K562 (cell line): ENCODE measurements around the gene DHRS3. TPM values are rescaled to one million over a fixed set of nuclear protein-coding genes. Genes with fewer than 3 reads are reported as not detected.

Experiments used
- FOS ChIP-seq: IDR thresholded peaks from 3 replicates; pipeline ENCODE4 v1.6.1; 2011; ENCODE audit not compliant: insufficient read length; ENCODE audit errors: extremely low read depth
- FOXK2 ChIP-seq, 2 experiments: fragments of 450-650 bp; IDR thresholded peaks in 1 of 2; conservative IDR thresholded peaks in 1 of 2; 2 replicates each; pipeline ENCODE4 v1.6.1; 2016; ENCODE audit warnings: low read depth in 2 of 2, mild to moderate bottlenecking in 1 of 2
- SMAD4 ChIP-seq: fragments of 250-450 bp; sonication (Bioruptor Pico); conservative IDR thresholded peaks from 2 replicates; pipeline ENCODE4 v1.8.0; 2021; ENCODE audit warnings: inconsistent platforms, mild to moderate bottlenecking, moderate library complexity
- SPI1 ChIP-seq: IDR thresholded peaks from 2 replicates; pipeline ENCODE4 v1.6.1; 2011; ENCODE audit warnings: low read depth, low read length, control low read depth, borderline replicate concordance
- SUPT5H ChIP-seq: fragments of 450-650 bp; IDR thresholded peaks from 2 replicates; pipeline ENCODE4 v1.6.1; 2016
- TSHZ1 ChIP-seq: fragments of 250-450 bp; sonication (Bioruptor Pico); IDR thresholded peaks from 2 replicates; pipeline ENCODE4 v1.4.0; 2020; ENCODE audit warnings: mild to moderate bottlenecking, moderate library complexity
- ZBTB40 ChIP-seq, 2 experiments: fragments of 450-650 bp in 1 of 2; sonication (generic) in 1 of 2; formaldehyde crosslinking in 1 of 2; IDR thresholded peaks; 2 replicates each; pipeline versions ENCODE4 v1.7.1 to v1.9.0; 2016 to 2022; ENCODE audit warnings: inconsistent platforms in 1 of 2, mild to moderate bottlenecking in 1 of 2, missing genetic modification reagents in 1 of 2
- ZFX ChIP-seq: sonication (generic); formaldehyde crosslinking; IDR thresholded peaks from 2 replicates; pipeline ENCODE4 v1.8.0; 2022; ENCODE audit warnings: mild to moderate bottlenecking, missing genetic modification reagents, moderate library complexity
- ZNF146 ChIP-seq: IDR thresholded peaks from one replicate; pipeline ENCODE4 v1.6.1; 2018; ENCODE audit warnings: missing compliant biosample characterization; ENCODE audit not compliant: unreplicated experiment
- ZNF780A ChIP-seq: fragments of 250-450 bp; sonication (Bioruptor Pico); IDR thresholded peaks from 2 replicates; pipeline ENCODE4 v1.5.0; 2021; ENCODE audit warnings: mild to moderate bottlenecking
- polyA plus RNA-seq, 8 experiments: library from polyadenylated mRNA; depleted of rRNA in 4 of 8; stranded (reverse) in 5 of 8; unstranded in 3 of 8; fragments of >200 nt; fragmentation: Nextera tagmentation in 2 of 8; fragmentation: Illumina TruSeq in 1 of 8; extraction: Ambion mirVana in 2 of 8; extraction: Trizol in 1 of 8; gene quantifications; 2 replicates each; pipeline versions ENCODE4 v1.2.1 to v1.2.3, GENCODE V29; 2011 to 2014; ENCODE audit warnings: inconsistent platforms in 1 of 8, missing spikeins in 1 of 8
- total RNA-seq, 7 experiments: library from RNA; depleted of rRNA in 6 of 7; stranded (reverse); fragments of >200 nt in 6 of 7; fragmentation: Illumina TruSeq in 2 of 7; extraction: Trizol in 2 of 7; gene quantifications; 2 replicates each; pipeline versions ENCODE4 v1.2.1 to v1.2.3, GENCODE V29; 2011 to 2021; ENCODE audit warnings: low replicate concordance in 1 of 7
- TF ChIP-seq, protein P1 (sequence below): sonication (generic); formaldehyde crosslinking; IDR thresholded peaks from 2 replicates; pipeline ENCODE4 v1.8.1; 2023; ENCODE audit warnings: mild to moderate bottlenecking, missing genetic modification reagents

The DHRS3 gene
- total and polyA plus RNA-seq, 9 of the 15 experiments (the other 6 are each of a cell fraction or from before 2014, with no cell fraction given): 21.0 to 116 (median 58.7) TPM

DNA sequence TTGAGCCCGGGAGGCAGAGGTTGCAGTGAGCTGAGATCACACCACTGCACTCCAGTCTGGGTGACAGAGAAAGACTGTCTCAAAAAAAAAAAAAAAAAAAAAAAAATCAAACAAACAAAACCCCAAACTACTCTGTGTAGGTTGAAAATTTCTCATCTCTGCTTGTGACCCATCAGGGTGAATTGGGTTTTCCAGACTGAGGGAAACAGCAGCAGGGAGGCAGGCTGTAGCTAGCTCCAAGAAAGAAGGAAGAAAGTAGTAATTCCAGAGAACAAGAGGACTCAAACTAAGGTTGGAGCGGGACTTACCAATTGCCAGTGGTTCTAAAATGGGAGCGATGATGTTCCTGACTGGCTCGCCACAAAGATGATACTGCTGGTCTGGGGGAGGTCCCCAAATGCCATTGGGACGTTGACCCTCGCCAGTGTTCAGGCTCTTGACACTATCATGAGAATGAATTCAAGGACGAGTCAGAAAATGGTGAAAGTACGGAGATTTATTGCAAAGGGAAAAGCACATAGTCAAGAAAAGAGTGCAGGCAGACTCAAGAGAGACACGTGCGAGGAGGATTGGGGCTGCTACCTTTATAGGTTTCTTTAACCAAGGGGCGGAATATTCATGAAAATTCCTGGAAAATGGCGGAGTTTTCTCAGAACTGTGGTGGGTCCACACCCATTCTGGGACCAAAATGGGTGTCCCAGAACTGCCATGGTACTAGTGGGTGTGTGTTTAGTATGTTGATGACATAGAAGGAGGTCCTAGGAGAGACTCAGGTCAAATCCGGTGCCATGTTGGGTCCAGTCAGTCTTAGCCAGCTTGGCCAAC, 39.3 kb upstream of the DHRS3 start (continued):
- TF ChIP-seq TSHZ1 (CRISPR knock-in tag) (no peak), ZFX (CRISPR knock-in tag) (no peak), SUPT5H (peak; percentile 90), SPI1 (no peak), ZBTB40 (IDR thresholded peaks at IDR 0.05) (peak; percentile 62), ZBTB40 (CRISPR knock-in tag; IDR thresholded peaks at IDR 0.05) (no peak), ZNF780A (no peak), FOS (no peak), SMAD4 (CRISPR knock-in tag) (peak; percentile 27; the same call in 1 of the 2 replicates), FOXK2 (conservative IDR thresholded peaks at IDR 0.05 in 1 of 2, IDR thresholded peaks at IDR 0.05 in 1 of 2; ENCODE audit: low read depth in 2 of 2) (peak; percentile 62 to 64; a peak in 2 of 4 replicates), ZNF146 (CRISPR knock-in tag) (peak; percentile 80)
- TF ChIP-seq, protein P1, sequence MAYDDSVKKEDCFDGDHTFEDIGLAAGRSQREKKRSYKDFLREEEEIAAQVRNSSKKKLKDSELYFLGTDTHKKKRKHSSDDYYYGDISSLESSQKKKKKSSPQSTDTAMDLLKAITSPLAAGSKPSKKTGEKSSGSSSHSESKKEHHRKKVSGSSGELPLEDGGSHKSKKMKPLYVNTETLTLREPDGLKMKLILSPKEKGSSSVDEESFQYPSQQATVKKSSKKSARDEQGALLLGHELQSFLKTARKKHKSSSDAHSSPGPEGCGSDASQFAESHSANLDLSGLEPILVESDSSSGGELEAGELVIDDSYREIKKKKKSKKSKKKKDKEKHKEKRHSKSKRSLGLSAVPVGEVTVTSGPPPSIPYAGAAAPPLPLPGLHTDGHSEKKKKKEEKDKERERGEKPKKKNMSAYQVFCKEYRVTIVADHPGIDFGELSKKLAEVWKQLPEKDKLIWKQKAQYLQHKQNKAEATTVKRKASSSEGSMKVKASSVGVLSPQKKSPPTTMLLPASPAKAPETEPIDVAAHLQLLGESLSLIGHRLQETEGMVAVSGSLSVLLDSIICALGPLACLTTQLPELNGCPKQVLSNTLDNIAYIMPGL (CRISPR knock-in tag): no peak
